Mesenchymal stem cell (in vitro differentiated cells and primary cell): ENCODE results near the gene CNIH4.

Experiments
- DNase-seq: peaks from one replicate; pipeline ENCODE4 v3.0.0-alpha.2; 2013
- H2AFZ ChIP-seq: one replicate; pipeline ENCODE4 v1.6.1; 2013; ENCODE audit warnings: low read depth, mild to moderate bottlenecking, control low read depth, inconsistent platforms, low read length, moderate library complexity
- H2AK5ac ChIP-seq: 2 replicates; pipeline ENCODE4 v1.6.1; 2013; ENCODE audit warnings: low read length, moderate library complexity, mild to moderate bottlenecking, inconsistent platforms; ENCODE audit not compliant: severe bottlenecking
- H2BK120ac ChIP-seq: one replicate; pipeline ENCODE4 v1.6.1; 2013; ENCODE audit warnings: low read depth, mild to moderate bottlenecking, inconsistent platforms, low read length, moderate library complexity
- H2BK12ac ChIP-seq, 2 experiments: one replicate each; pipeline ENCODE4 v1.6.1; 2013; ENCODE audit warnings: inconsistent platforms in 2 of 2, low read length in 2 of 2, mild to moderate bottlenecking in 2 of 2, moderate library complexity in 2 of 2, control low read depth in 1 of 2
- H2BK15ac ChIP-seq: one replicate; pipeline ENCODE4 v1.6.1; 2013; ENCODE audit warnings: mild to moderate bottlenecking, low read depth, inconsistent platforms; ENCODE audit not compliant: poor library complexity, severe bottlenecking
- H2BK5ac ChIP-seq: 2 replicates; pipeline ENCODE4 v1.6.1; 2013; ENCODE audit warnings: low read depth, mild to moderate bottlenecking, low read length, control low read depth, inconsistent platforms; ENCODE audit not compliant: poor library complexity, severe bottlenecking
- H3K14ac ChIP-seq, 2 experiments: one replicate each; pipeline ENCODE4 v1.6.1; 2013; ENCODE audit warnings: inconsistent platforms in 2 of 2, low read length in 2 of 2, control low read depth in 1 of 2, mild to moderate bottlenecking in 1 of 2, moderate library complexity in 1 of 2
- H3K18ac ChIP-seq, 2 experiments: one replicate each; pipeline ENCODE4 v1.6.1; 2013; ENCODE audit warnings: inconsistent platforms in 2 of 2, low read length in 2 of 2, control low read depth in 1 of 2, low read depth in 1 of 2, mild to moderate bottlenecking in 1 of 2
- H3K23ac ChIP-seq, 2 experiments: one replicate each; pipeline ENCODE4 v1.6.1; 2013; ENCODE audit warnings: inconsistent platforms in 2 of 2, low read length in 2 of 2, mild to moderate bottlenecking in 2 of 2, moderate library complexity in 2 of 2, control low read depth in 1 of 2
- H3K27ac ChIP-seq: 2 replicates; pipeline ENCODE4 v1.5.1; 2013; ENCODE audit warnings: mild to moderate bottlenecking, moderate library complexity, low read length, control low read depth, inconsistent platforms; ENCODE audit not compliant: poor library complexity, severe bottlenecking
- H3K27me3 ChIP-seq, 2 experiments: 2 replicates each; pipeline versions ENCODE4 v1.6.1 to v1.7.0; 2013; ENCODE audit warnings: low read length in 2 of 2, mild to moderate bottlenecking in 2 of 2, moderate library complexity in 2 of 2, control low read depth in 1 of 2, inconsistent platforms in 1 of 2; ENCODE audit not compliant: control insufficient read depth in 1 of 2, insufficient read depth in 1 of 2
- H3K36me3 ChIP-seq, 2 experiments: 2 replicates each; pipeline versions ENCODE4 v1.6.1 to v1.7.0; 2013; ENCODE audit warnings: low read length in 2 of 2, control low read depth in 1 of 2, inconsistent platforms in 1 of 2, low read depth in 1 of 2, mild to moderate bottlenecking in 1 of 2; ENCODE audit not compliant: insufficient read depth in 2 of 2, control insufficient read depth in 1 of 2
- H3K4ac ChIP-seq, 2 experiments: one replicate each; pipeline ENCODE4 v1.6.1; 2013; ENCODE audit warnings: inconsistent platforms in 2 of 2, low read length in 2 of 2, mild to moderate bottlenecking in 2 of 2, moderate library complexity in 2 of 2, control low read depth in 1 of 2, low read depth in 1 of 2
- H3K4me1 ChIP-seq: 2 replicates; pipeline ENCODE4 v1.6.1; 2013; ENCODE audit warnings: low read depth, low read length, control low read depth; ENCODE audit not compliant: control insufficient read depth, insufficient read depth
- H3K4me2 ChIP-seq: 2 replicates; pipeline ENCODE4 v1.6.1; 2013; ENCODE audit warnings: low read length, mild to moderate bottlenecking, inconsistent platforms; ENCODE audit not compliant: poor library complexity, severe bottlenecking
- H3K4me3 ChIP-seq, 2 experiments: 2 replicates each; pipeline versions ENCODE4 v1.5.1 to v1.7.0; 2013; ENCODE audit warnings: low read length in 2 of 2, mild to moderate bottlenecking in 2 of 2, control low read depth in 1 of 2, low read depth in 1 of 2; ENCODE audit not compliant: insufficient read depth in 1 of 2
- H3K79me1 ChIP-seq: replicated peaks from 2 replicates; pipeline ENCODE4 v1.6.1; 2013; ENCODE audit warnings: mild to moderate bottlenecking, control low read depth, low read length, inconsistent platforms; ENCODE audit not compliant: poor library complexity, severe bottlenecking
- H3K9ac ChIP-seq: 2 replicates; pipeline ENCODE4 v1.7.0; 2013; ENCODE audit warnings: mild to moderate bottlenecking, low read length, moderate library complexity
- H3K9me3 ChIP-seq: 2 replicates; pipeline ENCODE4 v1.7.0; 2013; ENCODE audit warnings: mild to moderate bottlenecking, low read length; ENCODE audit not compliant: control insufficient read depth
- H4K8ac ChIP-seq: one replicate; pipeline ENCODE4 v1.6.1; 2013; ENCODE audit warnings: inconsistent platforms, mild to moderate bottlenecking, low read length, moderate library complexity
- H4K91ac ChIP-seq: one replicate; pipeline ENCODE4 v1.6.1; 2013; ENCODE audit warnings: mild to moderate bottlenecking, low read length, inconsistent platforms
- WGBS: methylation state at CpG from one replicate; pipeline ENCODE4 v1.1.7; 2013; ENCODE audit warnings: mixed read lengths; 5-methylcytosine and 5-hydroxymethylcytosine counted together

Gene CNIH4

DNA sequence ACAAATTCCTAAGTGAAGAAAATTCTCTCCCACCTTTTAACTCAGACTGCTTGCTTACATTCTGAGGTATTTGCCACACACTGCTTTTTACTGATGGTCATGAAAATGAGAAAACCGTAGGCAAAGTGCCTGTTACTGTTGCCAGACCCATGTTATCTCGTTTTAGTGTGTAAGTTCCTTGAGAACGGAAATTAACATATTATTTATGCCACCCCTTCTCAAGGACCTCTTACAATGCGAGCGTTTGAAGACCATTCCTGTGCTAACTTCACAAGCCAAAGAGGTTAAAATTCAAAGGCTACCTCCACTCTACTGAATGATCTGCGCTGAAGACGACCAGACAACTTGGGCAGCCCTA is 27.2 kb upstream of the CNIH4 start:
- H3K9me3 ChIP-seq: no peaks in the 10 kb centered on the region
- no peak overlapping the region for H2AK5ac ChIP-seq
- peaks cover 7% of the 10 kb centered on the region for H3K79me1 ChIP-seq
- peak overlapping the region; percentile 72 for H2AFZ ChIP-seq
- H3K36me3 ChIP-seq: peaks cover 5 to 12% of the 10 kb centered on the region in 2 experiments
- peak overlapping the region; percentile 78 for H3K4me2 ChIP-seq
- H2BK12ac ChIP-seq: no peak overlapping the region
- H3K27ac ChIP-seq: peak overlapping the region; percentile 92
- H3K23ac ChIP-seq: no peak overlapping the region
- no peak overlapping the region for H2BK120ac ChIP-seq
- H4K91ac ChIP-seq: no peak overlapping the region
- H3K9ac ChIP-seq: peak overlapping the region; percentile 98
- peak overlapping the region; percentile 84 to 93 for H3K4me3 ChIP-seq
- peaks cover 5% of the 10 kb centered on the region for H3K4me1 ChIP-seq
- H2BK5ac ChIP-seq: no peak overlapping the region
- WGBS: 0% methylated on average over 5 of the region's 7 CpGs
- no peak overlapping the region for H2BK15ac ChIP-seq
- peak overlapping the region; percentile 88 for H4K8ac ChIP-seq
- H3K18ac ChIP-seq: peak overlapping the region in 1 of 2 experiments; percentile 92
- DNase-seq: no peak
- H3K27me3 ChIP-seq: no peaks in the 10 kb centered on the region
- H3K4ac ChIP-seq: peak overlapping the region in 1 of 2 experiments; percentile 13
- H3K14ac ChIP-seq: no peak overlapping the region

DNA sequence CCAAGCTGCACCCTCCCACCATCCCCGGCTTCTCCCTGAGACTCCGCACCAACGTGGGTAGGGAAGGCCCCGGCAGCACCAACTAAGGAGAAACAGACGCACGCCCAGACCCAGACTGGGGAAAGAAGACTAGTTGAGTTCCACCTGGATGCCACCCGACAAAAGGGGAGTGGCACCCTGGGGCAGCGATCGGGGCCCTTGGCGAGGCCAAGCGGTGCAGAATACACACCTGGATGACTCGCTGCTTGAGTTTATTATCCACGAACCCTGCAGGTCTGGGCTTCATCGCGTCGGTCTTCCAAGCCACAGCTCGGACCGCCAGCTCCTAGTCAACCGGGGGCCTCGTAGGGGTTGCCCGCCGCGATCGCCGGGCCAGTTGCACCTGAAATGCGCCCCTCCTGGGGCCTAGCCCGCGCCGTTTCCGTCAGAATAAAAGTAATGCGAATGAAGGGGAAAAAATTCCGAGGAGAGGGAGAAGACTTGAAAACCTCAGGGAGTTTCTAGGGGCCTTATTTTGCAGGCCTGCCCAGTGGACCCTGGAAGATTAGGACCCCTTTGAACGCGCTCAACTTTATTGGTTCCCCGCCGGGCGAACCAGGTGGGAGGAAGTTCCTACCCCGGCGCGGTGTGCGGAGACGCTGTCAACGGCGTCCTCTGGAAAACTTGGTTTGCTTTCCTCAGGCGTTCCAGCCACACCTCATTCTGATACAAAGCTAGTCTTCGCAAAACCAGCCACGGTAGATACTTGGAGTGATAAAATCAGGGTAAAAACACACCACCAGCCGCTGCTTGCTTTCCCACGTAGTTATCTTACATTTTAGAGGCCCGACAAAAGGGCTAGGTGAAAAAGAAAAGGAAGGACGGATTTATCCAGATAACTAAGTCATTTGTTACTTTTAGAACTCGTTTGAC is 26.6 kb upstream of the CNIH4 start, which contains the start of gene NVL:
Gene NVL (minus strand): TSS at position 331 of the 912 bp plus-strand sequence. CDS start 45 bp downstream, at position 286.
- Histone ChIP-seq H2BK5ac (peak within 1 kb of the TSS; percentile 96), H3K9ac (peak within 1 kb of the TSS; percentile 98), H2BK120ac (peak within 1 kb of the TSS; percentile 78), H3K79me1 (peaks cover 7% of the 10 kb centered on the region), H3K18ac (peak within 1 kb of the TSS; percentile 92 to 94), H2AK5ac (no peak within 1 kb of the TSS), H3K9me3 (no peaks in the 10 kb centered on the region), H3K23ac (no peak within 1 kb of the TSS), H3K14ac (no peak within 1 kb of the TSS), H3K4me1 (peaks cover 5% of the 10 kb centered on the region), H3K4me2 (peak within 1 kb of the TSS; percentile 78), H4K8ac (peak within 1 kb of the TSS; percentile 88), H3K4ac (peak within 1 kb of the TSS in 1 of 2 experiments; percentile 79), H2AFZ (peak within 1 kb of the TSS; percentile 72), H3K27ac (peak within 1 kb of the TSS; percentile 92), H3K36me3 (peaks cover 5 to 8% of the 10 kb centered on the region in 2 experiments), H3K4me3 (peak within 1 kb of the TSS; percentile 84 to 93), H4K91ac (peak within 1 kb of the TSS; percentile 71), H2BK15ac (no peak within 1 kb of the TSS), H3K27me3 (no peaks in the 10 kb centered on the region), H2BK12ac (no peak within 1 kb of the TSS)
- WGBS: under 1% methylated on average over 48 of the region's 52 CpGs
- DNase-seq: peak; percentile 91

DNA sequence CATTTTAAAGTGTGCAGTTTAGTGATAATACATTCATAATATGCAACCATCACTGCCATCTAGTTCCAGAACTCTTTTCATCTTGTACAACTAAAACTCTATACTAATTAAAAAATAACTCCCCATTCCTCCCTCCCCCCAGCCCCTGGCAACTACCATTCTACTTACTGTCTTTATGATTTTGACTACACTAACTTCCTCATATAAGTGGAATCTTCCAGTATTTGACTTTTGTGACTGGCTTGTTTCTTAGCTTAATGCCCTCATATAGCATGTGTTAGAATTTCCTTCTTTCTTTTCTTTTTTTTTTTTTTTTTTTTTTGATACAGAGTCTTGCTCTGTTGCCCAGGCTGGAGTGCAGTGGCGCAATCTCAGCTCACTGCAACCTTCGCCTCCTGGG is 25.4 kb upstream of the CNIH4 start:
- Histone ChIP-seq H3K27ac (no peak overlapping the region), H3K9ac (peak overlapping the region; percentile 98), H2AFZ (no peak overlapping the region), H2BK12ac (no peak overlapping the region), H3K14ac (no peak overlapping the region), H3K4me1 (peaks cover 5% of the 10 kb centered on the region), H3K4me2 (no peak overlapping the region), H3K4ac (no peak overlapping the region), H3K9me3 (no peaks in the 10 kb centered on the region), H3K27me3 (no peaks in the 10 kb centered on the region), H2BK15ac (no peak overlapping the region), H3K79me1 (peaks cover 6% of the 10 kb centered on the region), H3K18ac (no peak overlapping the region), H3K4me3 (no peak overlapping the region), H4K91ac (no peak overlapping the region), H2BK120ac (no peak overlapping the region), H2BK5ac (no peak overlapping the region), H3K36me3 (peaks cover 3 to 4% of the 10 kb centered on the region in 2 experiments), H2AK5ac (no peak overlapping the region), H3K23ac (no peak overlapping the region), H4K8ac (no peak overlapping the region)
- DNase-seq: no peak
- 89% methylated on average over 2 of the region's 2 CpGs for WGBS

DNA sequence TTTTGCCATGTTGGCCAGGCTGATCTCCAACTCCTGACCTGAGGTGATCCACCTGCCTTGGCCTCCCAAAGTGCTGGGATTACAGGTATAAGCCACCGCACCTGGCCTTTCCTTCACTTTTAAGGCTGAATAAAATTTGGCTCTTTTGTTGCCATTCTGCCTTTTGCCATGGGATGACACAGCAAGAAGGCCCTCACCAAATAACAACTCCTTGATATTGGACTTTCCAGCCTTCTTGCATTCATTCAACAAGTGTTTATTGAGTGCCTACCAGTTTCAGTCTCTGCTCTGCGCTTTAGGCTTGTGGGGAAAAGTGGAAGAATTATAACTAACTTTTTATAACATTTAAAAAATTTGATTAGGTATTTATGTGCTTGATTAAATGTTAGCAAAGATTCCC is 24.9 kb upstream of the CNIH4 start:
- Histone ChIP-seq H2AFZ (no peak overlapping the region), H3K4me2 (no peak overlapping the region), H2BK12ac (no peak overlapping the region), H3K23ac (no peak overlapping the region), H2BK5ac (no peak overlapping the region), H3K79me1 (peaks cover 5% of the 10 kb centered on the region), H3K4ac (no peak overlapping the region), H4K91ac (no peak overlapping the region), H3K27me3 (no peaks in the 10 kb centered on the region), H3K36me3 (peaks cover 3 to 4% of the 10 kb centered on the region in 2 experiments), H4K8ac (no peak overlapping the region), H3K9ac (no peak overlapping the region), H2BK120ac (no peak overlapping the region), H3K18ac (no peak overlapping the region), H3K4me3 (no peak overlapping the region), H2BK15ac (no peak overlapping the region), H3K27ac (no peak overlapping the region), H3K14ac (no peak overlapping the region), H3K9me3 (no peaks in the 10 kb centered on the region), H3K4me1 (peaks cover 4% of the 10 kb centered on the region), H2AK5ac (no peak overlapping the region)
- WGBS: 100% methylated on average over 1 of the region's 2 CpGs
- no peak for DNase-seq
